D721Med (cell line): Measurements from ENCODE around the gene SEC14L1.

Experiments used
- DNase-seq: peaks from one replicate; pipeline ENCODE4 v3.0.0; 2011; ENCODE audit warnings: low spot score; ENCODE audit not compliant: insufficient read length
- FAIRE-seq: peaks from 2 replicates; lab custom pipeline; 2011; peaks lifted over from hg19 to GRCh38; lab: Jason Lieb, UNC
- TF ChIP-seq, protein P1 (sequence below): IDR thresholded peaks from 2 replicates; pipeline ENCODE4 v1.5.1; 2012; ENCODE audit warnings: mild to moderate bottlenecking, control low read depth; ENCODE audit not compliant: insufficient read depth; ENCODE audit errors: missing control alignments

The SEC14L1 gene

DNA sequence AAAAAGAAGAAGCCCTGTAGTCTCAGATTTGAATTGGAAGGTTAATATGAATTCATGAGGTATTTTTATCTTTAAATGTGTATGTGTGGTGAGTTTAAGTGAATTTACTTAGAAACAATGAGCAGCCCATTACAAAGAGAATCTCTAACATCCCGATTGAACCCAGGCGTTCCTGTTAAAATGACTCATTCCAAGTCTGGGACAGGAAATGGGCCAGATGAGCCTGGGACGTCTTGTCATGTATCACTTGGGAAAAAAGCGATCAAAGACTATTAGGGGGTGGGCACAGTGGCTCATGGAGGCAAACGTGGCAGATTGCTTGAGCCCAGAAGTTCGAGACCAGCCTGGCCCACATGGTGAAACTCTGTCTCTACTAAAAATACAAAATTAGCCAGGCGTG is 81.6 kb downstream of the SEC14L1 start:
- FAIRE-seq (no peak), DNase-seq (no peak)
- TF ChIP-seq, protein P1, sequence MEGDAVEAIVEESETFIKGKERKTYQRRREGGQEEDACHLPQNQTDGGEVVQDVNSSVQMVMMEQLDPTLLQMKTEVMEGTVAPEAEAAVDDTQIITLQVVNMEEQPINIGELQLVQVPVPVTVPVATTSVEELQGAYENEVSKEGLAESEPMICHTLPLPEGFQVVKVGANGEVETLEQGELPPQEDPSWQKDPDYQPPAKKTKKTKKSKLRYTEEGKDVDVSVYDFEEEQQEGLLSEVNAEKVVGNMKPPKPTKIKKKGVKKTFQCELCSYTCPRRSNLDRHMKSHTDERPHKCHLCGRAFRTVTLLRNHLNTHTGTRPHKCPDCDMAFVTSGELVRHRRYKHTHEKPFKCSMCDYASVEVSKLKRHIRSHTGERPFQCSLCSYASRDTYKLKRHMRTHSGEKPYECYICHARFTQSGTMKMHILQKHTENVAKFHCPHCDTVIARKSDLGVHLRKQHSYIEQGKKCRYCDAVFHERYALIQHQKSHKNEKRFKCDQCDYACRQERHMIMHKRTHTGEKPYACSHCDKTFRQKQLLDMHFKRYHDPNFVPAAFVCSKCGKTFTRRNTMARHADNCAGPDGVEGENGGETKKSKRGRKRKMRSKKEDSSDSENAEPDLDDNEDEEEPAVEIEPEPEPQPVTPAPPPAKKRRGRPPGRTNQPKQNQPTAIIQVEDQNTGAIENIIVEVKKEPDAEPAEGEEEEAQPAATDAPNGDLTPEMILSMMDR = no peak

- DNase-seq = no peak
- no peak for FAIRE-seq
Observed at GRCh38 chr17:77223642-77224420, 83.1 kb downstream of the SEC14L1 start.

DNA sequence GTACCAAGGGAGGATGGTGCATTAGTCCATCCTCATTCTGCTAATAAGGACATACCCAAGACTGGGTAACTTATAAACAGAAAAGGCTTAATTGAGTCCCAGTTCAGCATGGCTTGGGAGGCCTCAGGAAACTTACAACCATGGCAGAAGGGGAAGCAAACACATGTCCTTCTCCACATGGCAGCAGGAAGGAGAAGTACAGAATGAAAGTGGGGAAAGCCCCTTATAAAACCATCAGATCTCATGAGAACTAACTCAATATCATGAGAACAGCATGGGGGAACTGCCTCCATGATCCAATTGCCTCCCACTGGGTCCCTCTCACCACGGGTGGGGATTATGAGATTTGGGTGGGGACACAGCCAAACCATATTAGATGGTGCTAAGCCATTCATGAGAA is 84.5 kb downstream of the SEC14L1 start:
- TF ChIP-seq, protein P1 = no peak
- FAIRE-seq (no peak), DNase-seq (no peak)

More at GRCh38 chr17:77223642-77224420, 83.1 kb downstream of the SEC14L1 start:
- TF ChIP-seq, protein P1 = no peak

- TF ChIP-seq, protein P1 = no peak
- no peak for DNase-seq
- FAIRE-seq = no peak
Observed at GRCh38 chr17:77227461-77228240, 86.9 kb downstream of the SEC14L1 start.

DNA sequence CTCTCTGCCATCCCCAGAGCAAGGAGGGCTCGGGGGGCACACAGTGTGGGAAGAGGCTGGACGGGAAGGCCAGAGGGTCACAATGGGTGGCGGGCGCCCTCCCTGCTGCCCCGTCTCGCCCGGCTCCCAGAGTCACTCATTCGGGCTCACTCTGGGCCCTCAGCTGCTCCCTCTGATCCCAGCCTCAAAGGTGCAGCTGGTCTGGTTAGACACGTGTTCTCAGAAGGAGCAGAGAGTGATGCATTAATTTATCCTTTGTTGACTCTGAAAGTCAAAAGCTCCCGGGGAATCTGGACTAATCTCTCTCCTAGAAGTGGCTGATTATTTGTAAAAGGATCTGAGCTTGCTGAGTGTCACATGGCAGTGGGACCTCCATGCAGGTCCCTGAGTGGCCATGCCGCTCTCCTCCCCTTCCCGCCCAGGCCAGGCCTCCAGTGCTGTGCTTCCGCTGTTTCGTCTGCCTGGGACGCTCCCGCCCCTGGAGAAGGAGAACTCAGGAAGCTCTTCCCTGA is 87.5 kb downstream of the SEC14L1 start:
- TF ChIP-seq, protein P1 = no peak
- DNase-seq (no peak), FAIRE-seq (no peak)

DNA sequence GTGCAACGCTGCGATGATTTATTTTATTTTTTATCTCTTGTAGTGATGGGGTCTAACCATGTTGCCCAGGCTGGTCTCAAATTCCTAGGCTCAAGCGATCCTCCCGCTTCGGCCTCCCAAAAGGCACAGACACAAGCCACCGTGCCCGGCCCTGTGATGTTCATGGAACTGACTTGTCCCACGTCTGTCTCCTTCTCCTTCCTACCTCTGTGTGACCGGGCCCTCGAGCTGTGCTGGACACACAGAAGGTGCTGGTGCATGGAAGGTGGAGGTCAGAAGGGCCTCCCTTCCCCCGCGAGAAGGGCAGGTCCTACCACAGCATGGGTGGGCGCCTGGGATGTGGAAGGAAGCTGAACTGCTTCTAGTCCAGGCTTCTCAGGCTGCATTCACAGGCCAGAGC is 88.0 kb downstream of the SEC14L1 start:
- no peak for DNase-seq
- TF ChIP-seq, protein P1 = no peak
- no peak for FAIRE-seq
